HepG2 (cell line): ENCODE results near the gene CHST6. TPM values are rescaled to one million over a fixed set of nuclear protein-coding genes. Genes with fewer than 3 reads are reported as not detected.

Experiments used
- CREM ChIP-seq, 2 experiments: sonication (generic) in 1 of 2; formaldehyde crosslinking in 1 of 2; IDR thresholded peaks; 2 replicates each; pipeline versions ENCODE4 v1.4.0 to v1.6.1; 2016 to 2020; ENCODE audit warnings: antibody characterized with exemption in 1 of 2, mild to moderate bottlenecking in 1 of 2, missing genetic modification reagents in 1 of 2
- HNF1A ChIP-seq, 2 experiments: sonication (generic) in 1 of 2; formaldehyde crosslinking in 1 of 2; IDR thresholded peaks; 2 replicates each; pipeline versions ENCODE4 v1.4.0 to v1.6.1; 2016 to 2020; ENCODE audit warnings: borderline replicate concordance in 1 of 2, low read depth in 1 of 2, mild to moderate bottlenecking in 1 of 2, missing genetic modification reagents in 1 of 2
- IRF2 ChIP-seq: IDR thresholded peaks from 2 replicates; pipeline ENCODE4 v1.6.1; 2018; ENCODE audit warnings: missing genetic modification reagents, missing compliant biosample characterization
- KMT2A ChIP-seq: sonication (generic); formaldehyde crosslinking; IDR thresholded peaks from 2 replicates; pipeline ENCODE4 v1.4.0; 2020; ENCODE audit warnings: missing genetic modification reagents
- NR1H2 ChIP-seq: sonication (generic); formaldehyde crosslinking; IDR thresholded peaks from 2 replicates; pipeline ENCODE4 v1.8.1; 2022; ENCODE audit warnings: low read depth, missing genetic modification reagents, borderline replicate concordance
- POLR2AphosphoS5 ChIP-seq: IDR thresholded peaks from 2 replicates; pipeline ENCODE4 v1.6.1; 2012; ENCODE audit warnings: low read depth, low read length
- PREB ChIP-seq: sonication (generic); formaldehyde crosslinking; IDR thresholded peaks from 2 replicates; pipeline ENCODE4 v1.4.0; 2020; ENCODE audit warnings: missing genetic modification reagents
- SKIL ChIP-seq: sonication (generic); formaldehyde crosslinking; IDR thresholded peaks from 2 replicates; pipeline ENCODE4 v1.8.0; 2022; ENCODE audit warnings: missing genetic modification reagents, mild to moderate bottlenecking, moderate library complexity, borderline replicate concordance
- SNAPC2 ChIP-seq: sonication (generic); formaldehyde crosslinking; IDR thresholded peaks from 2 replicates; pipeline ENCODE4 v1.8.1; 2022; ENCODE audit warnings: mild to moderate bottlenecking, missing genetic modification reagents
- ZBTB7A ChIP-seq: sonication (generic); formaldehyde crosslinking; IDR thresholded peaks from 2 replicates; pipeline ENCODE4 v1.8.0; 2022; ENCODE audit warnings: mild to moderate bottlenecking, missing genetic modification reagents
- ZNF260 ChIP-seq: sonication (generic); formaldehyde crosslinking; IDR thresholded peaks from 2 replicates; pipeline ENCODE4 v1.4.0; 2020; ENCODE audit warnings: missing genetic modification reagents, low read depth, mild to moderate bottlenecking, borderline replicate concordance
- ZNF30 ChIP-seq: sonication (generic); formaldehyde crosslinking; IDR thresholded peaks from 2 replicates; pipeline ENCODE4 v1.5.0; 2020; ENCODE audit warnings: mild to moderate bottlenecking, missing genetic modification reagents
- ZNF383 ChIP-seq: sonication (generic); formaldehyde crosslinking; IDR thresholded peaks from 2 replicates; pipeline ENCODE4 v1.4.0; 2020; ENCODE audit warnings: missing genetic modification reagents, mild to moderate bottlenecking, borderline replicate concordance
- ZNF513 ChIP-seq: sonication (generic); formaldehyde crosslinking; conservative IDR thresholded peaks from 2 replicates; pipeline ENCODE4 v1.5.0; 2020; ENCODE audit warnings: missing genetic modification reagents
- ZNF549 ChIP-seq: sonication (generic); formaldehyde crosslinking; IDR thresholded peaks from 2 replicates; pipeline ENCODE4 v1.5.0; 2020; ENCODE audit warnings: missing genetic modification reagents
- ZNF562 ChIP-seq: sonication (generic); formaldehyde crosslinking; IDR thresholded peaks from 2 replicates; pipeline ENCODE4 v1.8.0; 2022; ENCODE audit warnings: missing genetic modification reagents, borderline replicate concordance
- ZNF572 ChIP-seq: sonication (generic); formaldehyde crosslinking; IDR thresholded peaks from 2 replicates; pipeline ENCODE4 v1.5.1; 2020; ENCODE audit warnings: mild to moderate bottlenecking, missing genetic modification reagents
- ZNF781 ChIP-seq: sonication (generic); formaldehyde crosslinking; IDR thresholded peaks from 2 replicates; pipeline ENCODE4 v1.5.1; 2020; ENCODE audit warnings: borderline replicate concordance, mild to moderate bottlenecking, missing genetic modification reagents; ENCODE audit errors: not compliant biosample characterization
- ZSCAN25 ChIP-seq: sonication (generic); formaldehyde crosslinking; IDR thresholded peaks from 2 replicates; pipeline ENCODE4 v1.8.0; 2022; ENCODE audit warnings: mild to moderate bottlenecking, missing genetic modification reagents
- polyA plus RNA-seq, 8 experiments: library from polyadenylated mRNA; depleted of rRNA in 3 of 8; stranded (reverse) in 7 of 8; unstranded in 1 of 8; fragments of >200 nt; fragmentation: Illumina TruSeq in 4 of 8; extraction: Trizol in 4 of 8; gene quantifications; 2 replicates each; pipeline versions ENCODE4 v1.2.1 to v1.2.3, GENCODE V29; 2011 to 2016; ENCODE audit warnings: low read depth in 4 of 8, missing spikeins in 1 of 8, mixed read lengths in 1 of 8; ENCODE audit not compliant: insufficient read depth in 1 of 8
- total RNA-seq, 5 experiments: library from RNA; depleted of rRNA; stranded (reverse); fragments of >200 nt; fragmentation: Illumina TruSeq; extraction: Trizol; gene quantifications; 2 replicates each; pipeline ENCODE4 v1.2.3, GENCODE V29; 2016; ENCODE audit warnings: low read depth in 1 of 5

The CHST6 gene
- total and polyA plus RNA-seq, 2 of the 13 experiments (the other 11 are each of a cell fraction or from before 2014, with no cell fraction given) = 0.18 to 0.91 TPM

GRCh38 chr16:75464122-75464918, 30.9 kb downstream of the CHST6 start, which contains the start of gene TMEM170A (continued):
- TF ChIP-seq ZNF549 (CRISPR knock-in tag) (0 out of 2 replicates have a peak, but pooled peaks have one; percentile 67), ZNF260 (CRISPR knock-in tag) (no peak), ZNF383 (CRISPR knock-in tag) (no peak), ZBTB7A (CRISPR knock-in tag) (peak; percentile 85), ZNF562 (CRISPR knock-in tag) (no peak), ZNF513 (CRISPR knock-in tag) (peak; percentile 63; the same call in 1 of the 2 replicates), ZNF572 (0 out of 2 replicates have a peak, but pooled peaks have one; percentile 83), HNF1A (IDR thresholded peaks at IDR 0.05; ENCODE audit: low read depth) (no peak), HNF1A (CRISPR knock-in tag; IDR thresholded peaks at IDR 0.05; ENCODE audit: borderline replicate concordance) (peak; percentile 74; the same call in 1 of the 2 replicates), SNAPC2 (CRISPR knock-in tag) (peak; percentile 74; the same call in 1 of the 2 replicates), IRF2 (CRISPR knock-in tag) (peak; percentile 97), PREB (CRISPR knock-in tag) (no peak), ZNF30 (CRISPR knock-in tag) (no peak), ZNF781 (CRISPR knock-in tag) (no peak), ZSCAN25 (CRISPR knock-in tag) (peak; percentile 75), SKIL (CRISPR knock-in tag) (peak; percentile 28; the same call in 1 of the 2 replicates), KMT2A (CRISPR knock-in tag) (peak; percentile 57), POLR2AphosphoS5 (peak; percentile 95), NR1H2 (CRISPR knock-in tag) (no peak), CREM (IDR thresholded peaks at IDR 0.05) (peak; percentile 68; the same call in 1 of the 2 replicates), CREM (CRISPR knock-in tag; IDR thresholded peaks at IDR 0.05) (peak; percentile 52; the same call in 1 of the 2 replicates)
